ENCODE results near the gene CARS1. TPM values are rescaled to one million over a fixed set of nuclear protein-coding genes. Genes with fewer than 3 reads are reported as not detected.
"Not testable (repeated sequence)": the region's sequence is repeated elsewhere in the genome, so short reads cannot be mapped to it uniquely, and the experiment has no call there.

CARS1 gene
- total RNA-seq, 1 donor from 2014 or later: 32.9 TPM

- DNase-seq (ENCODE audit: low read depth): peak; percentile 75
- no peak for TF ChIP-seq CTCF (conservative IDR thresholded peaks at IDR 0.05; ENCODE audit: low read depth, low read length)
- H3K4me3 ChIP-seq (ENCODE audit: low read depth, low read length): no peak overlapping the region
Measured at GRCh38 chr11:3073029-3073435, 15.8 kb upstream of the CARS1 start.

GRCh38 chr11:3069425-3069824, 12.2 kb upstream of the CARS1 start:
- no peak overlapping the region for H3K4me3 ChIP-seq (ENCODE audit: low read depth, low read length)
- no peak for TF ChIP-seq CTCF (conservative IDR thresholded peaks at IDR 0.05; ENCODE audit: low read depth, low read length)

GRCh38 chr11:3066308-3066707, 9.1 kb upstream of the CARS1 start:
- DNase-seq (ENCODE audit: low read depth): not testable (repeated sequence)

More at GRCh38 chr11:3069425-3069824, 12.2 kb upstream of the CARS1 start:
- DNase-seq (ENCODE audit: low read depth): no peak

GRCh38 chr11:3064709-3065108, 7.5 kb upstream of the CARS1 start:
- DNase-seq (ENCODE audit: low read depth); H3K4me3 ChIP-seq (ENCODE audit: low read depth, low read length): not testable (repeated sequence)

More at GRCh38 chr11:3066308-3066707, 9.1 kb upstream of the CARS1 start:
- H3K4me3 ChIP-seq (ENCODE audit: low read depth, low read length): not testable (repeated sequence)

GRCh38 chr11:3063876-3064275, 6.7 kb upstream of the CARS1 start:
- DNase-seq (ENCODE audit: low read depth); H3K4me3 ChIP-seq (ENCODE audit: low read depth, low read length): not testable (repeated sequence)

GRCh38 chr11:3063432-3063831, 6.2 kb upstream of the CARS1 start:
- not testable (repeated sequence) for DNase-seq (ENCODE audit: low read depth); H3K4me3 ChIP-seq (ENCODE audit: low read depth, low read length)

GRCh38 chr11:3060436-3061025, 3.3 kb upstream of the CARS1 start:
- no peak overlapping the region for H3K4me3 ChIP-seq (ENCODE audit: low read depth, low read length)
- no peak for DNase-seq (ENCODE audit: low read depth)
- TF ChIP-seq CTCF (conservative IDR thresholded peaks at IDR 0.05; ENCODE audit: low read depth, low read length): no peak

- no peak overlapping the region for H3K4me3 ChIP-seq (ENCODE audit: low read depth, low read length)
- no peak for TF ChIP-seq CTCF (conservative IDR thresholded peaks at IDR 0.05; ENCODE audit: low read depth, low read length)
- no peak for DNase-seq (ENCODE audit: low read depth)
Measured at GRCh38 chr11:3058753-3059664, 1.8 kb upstream of the CARS1 start.

Data from epithelial cell of proximal tubule (primary cell).